ENCODE measurements around the gene GAPVD1. TPM values are rescaled to one million over a fixed set of nuclear protein-coding genes. Genes with fewer than 3 reads are reported as not detected.

The GAPVD1 gene
- total RNA-seq, 1 experiment from 2014 or later: 70.3 TPM

GRCh38 chr9:125240649-125240999 is 21.0 kb upstream of the GAPVD1 start:
- Histone ChIP-seq H3K79me2 (ENCODE audit: low read depth) (peaks cover 66% of the 10 kb centered on the region), H3K27ac (peak overlapping the region; percentile 88), H3K4me1 (replicated peaks; ENCODE audit: insufficient read depth) (peaks cover 57% of the 10 kb centered on the region), H3K9me2 (ENCODE audit: insufficient read depth) (no peaks in the 10 kb centered on the region), H3K36me3 (ENCODE audit: low read depth) (peaks cover 49% of the 10 kb centered on the region), H3K4me2 (peak overlapping the region; percentile 95), H3K4me3 (peak overlapping the region; percentile 92), H4K20me1 (ENCODE audit: insufficient read depth) (peaks cover 53% of the 10 kb centered on the region), H3F3A (ENCODE audit: insufficient read depth, low read depth) (peaks cover 67% of the 10 kb centered on the region), H2AFZ (no peak overlapping the region), H3K9me3 (ENCODE audit: insufficient read depth, low read depth) (no peaks in the 10 kb centered on the region), H3K27me3 (ENCODE audit: insufficient read depth, low read depth) (no peaks in the 10 kb centered on the region)
- TF ChIP-seq EZH2 (IDR thresholded peaks at IDR 0.05; ENCODE audit: low read depth): no peak
- TF ChIP-seq, protein P1, sequence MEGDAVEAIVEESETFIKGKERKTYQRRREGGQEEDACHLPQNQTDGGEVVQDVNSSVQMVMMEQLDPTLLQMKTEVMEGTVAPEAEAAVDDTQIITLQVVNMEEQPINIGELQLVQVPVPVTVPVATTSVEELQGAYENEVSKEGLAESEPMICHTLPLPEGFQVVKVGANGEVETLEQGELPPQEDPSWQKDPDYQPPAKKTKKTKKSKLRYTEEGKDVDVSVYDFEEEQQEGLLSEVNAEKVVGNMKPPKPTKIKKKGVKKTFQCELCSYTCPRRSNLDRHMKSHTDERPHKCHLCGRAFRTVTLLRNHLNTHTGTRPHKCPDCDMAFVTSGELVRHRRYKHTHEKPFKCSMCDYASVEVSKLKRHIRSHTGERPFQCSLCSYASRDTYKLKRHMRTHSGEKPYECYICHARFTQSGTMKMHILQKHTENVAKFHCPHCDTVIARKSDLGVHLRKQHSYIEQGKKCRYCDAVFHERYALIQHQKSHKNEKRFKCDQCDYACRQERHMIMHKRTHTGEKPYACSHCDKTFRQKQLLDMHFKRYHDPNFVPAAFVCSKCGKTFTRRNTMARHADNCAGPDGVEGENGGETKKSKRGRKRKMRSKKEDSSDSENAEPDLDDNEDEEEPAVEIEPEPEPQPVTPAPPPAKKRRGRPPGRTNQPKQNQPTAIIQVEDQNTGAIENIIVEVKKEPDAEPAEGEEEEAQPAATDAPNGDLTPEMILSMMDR (conservative IDR thresholded peaks at IDR 0.05): no peak
- CTCF ChIA-PET: interaction anchor here (0.6 to 1.3 kb wide), 2 partner anchors 85 to 119 kb away, joined by 4 read pairs; no protein-coding TSS in a partner anchor
- POLR2A ChIA-PET (ENCODE audit: unreplicated experiment): interaction anchor here (0.6 to 1.3 kb wide), 8 partner anchors 32 to 472 kb away, joined by 3 to 8 read pairs (median 3); partner anchors contain the start of gene RABEPK
- DNase-seq: peak in 1 of 2 experiments; percentile 32
- no TSS peak for BruUV-seq (replicated peaks)
- intact Hi-C loops (cut with micrococcal nuclease; ENCODE audit: unreplicated experiment): no loop called here

GRCh38 chr9:125241000-125241862 is 20.4 kb upstream of the GAPVD1 start, which contains the start of gene HSPA5:
Gene HSPA5, minus strand, starts transcription at chr9:125241343. Its CDS starts 217 bp downstream, at chr9:125241126.
- peak within 1 kb of the TSS; percentile 95 for H3K4me2 ChIP-seq
- H3K9me2 ChIP-seq (ENCODE audit: insufficient read depth): no peaks in the 10 kb centered on the region
- no peaks in the 10 kb centered on the region for H3K27me3 ChIP-seq (ENCODE audit: insufficient read depth, low read depth)
- peaks cover 61% of the 10 kb centered on the region for H3F3A ChIP-seq (ENCODE audit: insufficient read depth, low read depth)
- intact Hi-C loops (cut with micrococcal nuclease; ENCODE audit: unreplicated experiment): loop anchor here (1.0 kb wide), 4 partner anchors 20 to 98 kb away; partner anchors contain the start of genes GAPVD1, RABEPK and SCAI
- no peak within 1 kb of the TSS for H2AFZ ChIP-seq
- DNase-seq: peak; percentile 97 to 99
- H3K4me1 ChIP-seq (replicated peaks; ENCODE audit: insufficient read depth): peaks cover 52% of the 10 kb centered on the region
- H3K36me3 ChIP-seq (ENCODE audit: low read depth): peaks cover 43% of the 10 kb centered on the region
- H3K9me3 ChIP-seq (ENCODE audit: insufficient read depth, low read depth): no peaks in the 10 kb centered on the region
- peaks cover 47% of the 10 kb centered on the region for H4K20me1 ChIP-seq (ENCODE audit: insufficient read depth)
- POLR2A ChIA-PET (ENCODE audit: unreplicated experiment): interaction anchor here (0.6 to 1.3 kb wide), 22 partner anchors 16 to 1117 kb away, joined by 3 to 17 read pairs (median 5); partner anchors contain the start of genes GAPVD1, PPP6C and RABEPK
- H3K79me2 ChIP-seq (ENCODE audit: low read depth): peaks cover 59% of the 10 kb centered on the region
- peak within 1 kb of the TSS; percentile 95 for H3K27ac ChIP-seq
- no peak for TF ChIP-seq EZH2 (IDR thresholded peaks at IDR 0.05; ENCODE audit: low read depth)
- TF ChIP-seq, protein P1 (conservative IDR thresholded peaks at IDR 0.05): no peak
- CTCF ChIA-PET: interaction anchor here (0.6 to 1.3 kb wide), 3 partner anchors 85 to 470 kb away, joined by 4 read pairs; partner anchors contain the start of gene NR6A1
- peak within 1 kb of the TSS; percentile 92 for H3K4me3 ChIP-seq
- TSS peak; percentile 73 for BruUV-seq (replicated peaks)
